Measurements from ENCODE around the gene MUSK. TPM values are rescaled to one million over a fixed set of nuclear protein-coding genes. Genes with fewer than 3 reads are reported as not detected.
A peak's percentile ranks its signal among the peaks of the same experiment; 100 is the strongest.

The MUSK gene
- total and polyA plus RNA-seq, 2 of the 4 experiments (the other 2 are of a cell fraction), result 0.07 to 0.18 TPM

GRCh38 chr9:110775724-110776123, 107.1 kb downstream of the MUSK start:
- no CpG with 5 or more reads among the region's 5 CpGs for WGBS, 2 experiments (ENCODE audit: extremely low coverage in 2 of 2, insufficient read length in 1 of 2)

More at GRCh38 chr9:110775724-110776123, 107.1 kb downstream of the MUSK start:
- intact Hi-C loops (cut with micrococcal nuclease) (loop anchor here (10.0 kb wide), 1 partner anchor 259 kb away; the partner anchor contains the start of gene LPAR1), in situ Hi-C loops (cut with MboI; ENCODE audit: low sequenced_read_pairs) (no loop called here), dilution Hi-C loops (cut with HindIII; ENCODE audit: low sequenced_read_pairs, unreplicated experiment) (no loop called here)
- ChIA-PET CTCF (interaction anchor here (0.5 to 0.7 kb wide), 2 partner anchors 43 to 633 kb away, joined by 3 to 6 read pairs; no protein-coding TSS in a partner anchor), POLR2A (ENCODE audit: unreplicated experiment) (no interaction called here)
- H3K14ac ChIP-seq (replicated peaks; ENCODE audit: low read depth, low read length), result no peak overlapping the region
- H2BK20ac ChIP-seq (ENCODE audit: low read depth, low read length), result 0 out of 2 replicates have a peak overlapping the region, but pooled peaks have one; percentile 21
- H3K4me3 ChIP-seq (ENCODE audit: insufficient read depth, low read depth, low read length), result no peak overlapping the region
- H4K5ac ChIP-seq (ENCODE audit: low read depth, low read length), result peak overlapping the region; percentile 53; the same call in 1 of the 2 replicates
- no peak overlapping the region for H3K23ac ChIP-seq (ENCODE audit: low read depth, low read length)
- H3K9me1 ChIP-seq (ENCODE audit: insufficient read depth, low read length), result no peaks in the 10 kb centered on the region
- H3K56ac ChIP-seq (ENCODE audit: extremely low read depth, insufficient read depth, low read length), result no peak overlapping the region
- H2AFZ ChIP-seq (replicated peaks; ENCODE audit: low read length, poor library complexity), result no peak overlapping the region
- no peaks in the 10 kb centered on the region for H3K27me3 ChIP-seq (ENCODE audit: control insufficient read depth, insufficient read depth, low read length)
- no peaks in the 10 kb centered on the region for H4K20me1 ChIP-seq (ENCODE audit: insufficient read depth, low read length)
- no peak overlapping the region for H2AK9ac ChIP-seq (replicated peaks; ENCODE audit: low read depth, low read length, poor library complexity)
- no peak overlapping the region for H2BK5ac ChIP-seq (ENCODE audit: low read depth, low read length, poor library complexity, severe bottlenecking)
- 0 out of 3 replicates have a peak overlapping the region, but pooled peaks have one; percentile 34 for H2BK15ac ChIP-seq (ENCODE audit: low read depth, low read length)
- TF ChIP-seq BHLHE40 (IDR thresholded peaks at IDR 0.05; ENCODE audit: low read depth, low read length), result no peak
- no peak for TF ChIP-seq POLR2A (IDR thresholded peaks at IDR 0.05; ENCODE audit: low read depth, low read length)
- TF ChIP-seq FOS (IDR thresholded peaks at IDR 0.05; ENCODE audit: low read depth, low read length), result no peak
- TF ChIP-seq USF2 (IDR thresholded peaks at IDR 0.05; ENCODE audit: low read depth, low read length), result no peak
- TF ChIP-seq MXI1 (IDR thresholded peaks at IDR 0.05; ENCODE audit: borderline replicate concordance, low read depth, low read length), result no peak
- no peak for TF ChIP-seq CHD1 (IDR thresholded peaks at IDR 0.05; ENCODE audit: low read depth, low read length)
- TF ChIP-seq NFE2L2 (IDR thresholded peaks at IDR 0.05; ENCODE audit: low read depth, low read length), result no peak
- TF ChIP-seq RFX5 (IDR thresholded peaks at IDR 0.05; ENCODE audit: low read depth, low read length), result no peak
- TF ChIP-seq MAZ (IDR thresholded peaks at IDR 0.05; ENCODE audit: borderline replicate concordance, low read depth, low read length), result no peak
- no peak for TF ChIP-seq RAD21 (IDR thresholded peaks at IDR 0.05; ENCODE audit: low read length)
- no peak for TF ChIP-seq ELK1 (IDR thresholded peaks at IDR 0.05; ENCODE audit: borderline replicate concordance, low read depth, low read length)
- H4K91ac ChIP-seq (ENCODE audit: insufficient read depth, low read depth, low read length), result no peak overlapping the region
- H2AK5ac ChIP-seq (ENCODE audit: low read depth, low read length), result no peak overlapping the region
- H3K4me1 ChIP-seq (ENCODE audit: control insufficient read depth, insufficient read depth, low read length), result no peaks in the 10 kb centered on the region
- H3K27ac ChIP-seq (ENCODE audit: insufficient read depth, low read length), result no peak overlapping the region
- BruUV-seq (replicated peaks), result no TSS peak
- ATAC-seq (ENCODE audit: low read depth), result no peak
- H3K4me2 ChIP-seq (ENCODE audit: low read depth, low read length), result no peak overlapping the region
- H3K18ac ChIP-seq (ENCODE audit: low read depth, low read length), result peak overlapping the region; percentile 33; the same call in 1 of the 2 replicates
- H3K36me3 ChIP-seq (ENCODE audit: control insufficient read depth, insufficient read depth, low read length), result no peaks in the 10 kb centered on the region
- no peak for DNase-seq
- H4K8ac ChIP-seq (ENCODE audit: low read depth in 2 of 2, low read length in 2 of 2), result no peak overlapping the region
- no peak overlapping the region for H2BK120ac ChIP-seq (ENCODE audit: low read depth, low read length)
- H3K4ac ChIP-seq (ENCODE audit: low read depth, low read length), result no peak overlapping the region
- no peaks in the 10 kb centered on the region for H3K79me1 ChIP-seq (ENCODE audit: low read depth in 1 of 2, low read length in 2 of 2)
- no peak overlapping the region for H3K9ac ChIP-seq (ENCODE audit: low read depth, low read length)
- no peaks in the 10 kb centered on the region for H3K9me3 ChIP-seq (ENCODE audit: control insufficient read depth, insufficient read depth, low read length)

All from IMR-90 (cell line).